Thoracic aorta (tissue), 2 donors: Measurements from ENCODE around the gene TNNC1. TPM values are rescaled to one million over a fixed set of nuclear protein-coding genes. Genes with fewer than 3 reads are reported as not detected.

Experiments
- ATAC-seq: fragments of 150-250 bp; one replicate; pipeline ENCODE4 v1.8.0; 2017; ENCODE audit warnings: low read depth; ENCODE audit not compliant: insufficient number of reproducible peaks, low FRiP score
- DNase-seq: peaks from one replicate; pipeline ENCODE4 v3.0.0-alpha.2; 2020; ENCODE audit warnings: low spot score
- H3K27ac ChIP-seq, 2 donors: fragments of 200-600 bp; sonication (generic); 1 replicate in 1 of 2; 2 replicates in 1 of 2; pipeline ENCODE4 v1.5.1; 2016; ENCODE audit warnings: mild to moderate bottlenecking in 2 of 2, moderate library complexity in 2 of 2
- H3K27me3 ChIP-seq: fragments of 200-600 bp; sonication (generic); replicated peaks from 2 replicates; pipeline ENCODE4 v1.6.0; 2016; ENCODE audit warnings: mild to moderate bottlenecking; ENCODE audit not compliant: insufficient read depth
- H3K36me3 ChIP-seq: fragments of 200-600 bp; sonication (generic); one replicate; pipeline ENCODE4 v1.5.1; 2016
- H3K4me1 ChIP-seq, 2 donors: fragments of 200-600 bp; sonication (generic); 1 replicate in 1 of 2; 2 replicates in 1 of 2; pipeline versions ENCODE4 v1.5.1 to v1.6.0; 2016; ENCODE audit warnings: low read depth in 2 of 2, mild to moderate bottlenecking in 1 of 2; ENCODE audit not compliant: control insufficient read depth in 1 of 2
- H3K4me3 ChIP-seq: fragments of 200-600 bp; sonication (generic); 2 replicates; pipeline ENCODE4 v1.5.1; 2016; ENCODE audit warnings: mild to moderate bottlenecking
- H3K9me3 ChIP-seq: fragments of 200-600 bp; sonication (generic); 2 replicates; pipeline ENCODE4 v1.5.1; 2016
- CTCF ChIP-seq: fragments of 200-600 bp; sonication (generic); IDR thresholded peaks from one replicate; pipeline ENCODE4 v1.5.1; 2019; ENCODE audit warnings: antibody characterized with exemption
- total RNA-seq, 2 donors: library from RNA; depleted of rRNA; stranded (reverse); fragments of >200 nt; gene quantifications; one replicate each; pipeline versions ENCODE4 v1.1.0 to v1.2.3, GENCODE V29; 2016

The TNNC1 gene
- total RNA-seq, 2 donors from 2014 or later, result 1.5 to 3.0 TPM

DNA sequence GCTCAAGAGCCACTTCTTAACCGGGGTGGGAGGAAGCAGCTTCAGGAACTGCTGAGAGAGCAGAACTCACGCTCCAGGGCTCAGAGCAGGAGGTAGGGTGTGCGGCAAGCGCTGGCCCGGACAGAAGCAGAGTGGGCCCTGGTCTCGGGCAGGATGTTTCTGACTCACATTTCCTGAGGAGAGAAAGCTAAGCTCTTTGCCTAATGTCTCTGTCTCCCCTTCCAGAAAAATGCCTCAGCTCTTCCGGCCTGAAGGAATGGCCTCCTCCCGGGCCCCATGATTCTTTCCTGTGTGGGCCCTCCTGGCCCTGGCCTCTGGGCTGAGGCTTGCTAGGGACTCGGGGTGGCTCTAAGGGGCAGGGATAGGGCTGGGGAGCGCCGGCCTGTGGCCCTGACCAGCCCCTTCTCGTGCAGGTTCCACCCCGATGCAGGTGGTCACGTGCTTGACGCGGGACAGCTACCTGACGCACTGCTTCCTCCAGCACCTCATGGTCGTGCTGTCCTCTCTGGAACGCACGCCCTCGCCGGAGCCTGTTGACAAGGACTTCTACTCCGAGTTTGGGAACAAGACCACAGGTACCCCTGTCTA lies 37.2 kb upstream of the TNNC1 start:
- DNase-seq, result no peak
- no peak for TF ChIP-seq CTCF
- Histone ChIP-seq H3K36me3 (peaks cover 66% of the 10 kb centered on the region), H3K9me3 (no peaks in the 10 kb centered on the region), H3K27ac (peak overlapping the region in 1 of 2 donors; percentile 52), H3K4me1 (peaks cover 5 to 6% of the 10 kb centered on the region in 2 donors), H3K27me3 (no peaks in the 10 kb centered on the region), H3K4me3 (no peak overlapping the region)
- ATAC-seq, result no peak

- DNase-seq, result no peak
- H3K4me3 ChIP-seq, result no peak overlapping the region
- H3K4me1 ChIP-seq, result peaks cover 0 to 5% of the 10 kb centered on the region in 2 donors
- H3K9me3 ChIP-seq, result no peaks in the 10 kb centered on the region
- TF ChIP-seq CTCF, result no peak
- no peak for ATAC-seq
- H3K36me3 ChIP-seq, result peaks cover 73% of the 10 kb centered on the region
- H3K27ac ChIP-seq, result no peak overlapping the region
- H3K27me3 ChIP-seq, result no peaks in the 10 kb centered on the region
Measured at GRCh38 chr3:52490035-52490938, 36.4 kb upstream of the TNNC1 start.

DNA sequence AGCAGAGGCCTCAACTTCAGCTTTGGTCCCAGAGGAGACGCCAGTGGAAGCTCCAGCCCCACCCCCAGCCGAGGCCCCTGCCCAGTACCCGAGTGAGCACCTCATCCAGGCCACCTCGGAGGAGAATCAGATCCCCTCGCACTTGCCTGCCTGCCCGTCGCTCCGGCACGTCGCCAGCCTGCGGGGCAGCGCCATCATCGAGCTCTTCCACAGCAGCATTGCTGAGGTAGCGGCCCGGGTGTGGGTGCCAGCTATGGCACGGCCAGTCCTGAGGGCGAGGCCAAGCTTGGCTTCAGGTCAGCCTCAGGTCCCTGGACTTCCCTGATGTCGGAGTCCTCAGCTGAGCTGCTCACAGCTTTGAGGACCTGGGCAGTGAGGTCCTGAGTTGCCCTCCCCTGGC lies 35.6 kb upstream of the TNNC1 start:
- no peak for ATAC-seq
- Histone ChIP-seq H3K36me3 (peaks cover 73% of the 10 kb centered on the region), H3K4me3 (no peak overlapping the region), H3K9me3 (no peaks in the 10 kb centered on the region), H3K4me1 (peaks cover 5 to 7% of the 10 kb centered on the region in 2 donors), H3K27ac (no peak overlapping the region), H3K27me3 (no peaks in the 10 kb centered on the region)
- no peak for TF ChIP-seq CTCF
- DNase-seq, result no peak

DNA sequence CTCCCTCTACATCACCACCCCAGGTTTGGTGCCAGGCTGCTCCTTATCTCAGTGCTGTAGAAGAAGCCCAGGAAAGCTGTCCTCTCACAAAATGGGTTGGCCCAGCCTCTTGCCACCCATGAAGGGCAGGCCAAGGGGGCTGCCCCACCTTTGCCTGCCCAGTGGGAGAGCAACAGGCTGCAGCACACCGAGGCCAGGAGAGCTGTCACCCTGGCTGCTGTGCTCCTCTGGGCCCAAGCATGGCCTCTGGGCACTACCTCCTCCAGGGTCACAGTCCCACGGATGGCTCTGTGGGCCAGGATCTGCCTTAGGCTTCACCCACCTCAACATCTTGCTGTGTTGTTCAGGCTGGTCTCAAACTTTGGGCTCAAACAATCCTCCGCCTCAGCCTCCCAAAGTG lies 34.9 kb upstream of the TNNC1 start:
- no peak overlapping the region for H3K27ac ChIP-seq
- DNase-seq (no peak), ATAC-seq (no peak)
- no peaks in the 10 kb centered on the region for H3K9me3 ChIP-seq
- no peaks in the 10 kb centered on the region for H3K27me3 ChIP-seq
- H3K4me3 ChIP-seq, result no peak overlapping the region
- no peak for TF ChIP-seq CTCF
- peaks cover 6 to 13% of the 10 kb centered on the region in 2 donors for H3K4me1 ChIP-seq
- peaks cover 73% of the 10 kb centered on the region for H3K36me3 ChIP-seq
